Activated CD8-positive, alpha-beta memory T cell treated with anti-CD3 and anti-CD28 coated beads, Interleukin-2, amount 50 U/mL, for 48 hours (primary cell): ENCODE results near the gene GLRX.
A peak's percentile ranks its signal among the peaks of the same experiment; 100 is the strongest.
"Not testable (repeated sequence)": the region's sequence is repeated elsewhere in the genome, so short reads cannot be mapped to it uniquely, and the experiment has no call there.

ENCODE experiments used
- DNase-seq: peaks from one replicate; pipeline ENCODE4 v3.0.0-alpha.2; 2020

Gene GLRX

DNA sequence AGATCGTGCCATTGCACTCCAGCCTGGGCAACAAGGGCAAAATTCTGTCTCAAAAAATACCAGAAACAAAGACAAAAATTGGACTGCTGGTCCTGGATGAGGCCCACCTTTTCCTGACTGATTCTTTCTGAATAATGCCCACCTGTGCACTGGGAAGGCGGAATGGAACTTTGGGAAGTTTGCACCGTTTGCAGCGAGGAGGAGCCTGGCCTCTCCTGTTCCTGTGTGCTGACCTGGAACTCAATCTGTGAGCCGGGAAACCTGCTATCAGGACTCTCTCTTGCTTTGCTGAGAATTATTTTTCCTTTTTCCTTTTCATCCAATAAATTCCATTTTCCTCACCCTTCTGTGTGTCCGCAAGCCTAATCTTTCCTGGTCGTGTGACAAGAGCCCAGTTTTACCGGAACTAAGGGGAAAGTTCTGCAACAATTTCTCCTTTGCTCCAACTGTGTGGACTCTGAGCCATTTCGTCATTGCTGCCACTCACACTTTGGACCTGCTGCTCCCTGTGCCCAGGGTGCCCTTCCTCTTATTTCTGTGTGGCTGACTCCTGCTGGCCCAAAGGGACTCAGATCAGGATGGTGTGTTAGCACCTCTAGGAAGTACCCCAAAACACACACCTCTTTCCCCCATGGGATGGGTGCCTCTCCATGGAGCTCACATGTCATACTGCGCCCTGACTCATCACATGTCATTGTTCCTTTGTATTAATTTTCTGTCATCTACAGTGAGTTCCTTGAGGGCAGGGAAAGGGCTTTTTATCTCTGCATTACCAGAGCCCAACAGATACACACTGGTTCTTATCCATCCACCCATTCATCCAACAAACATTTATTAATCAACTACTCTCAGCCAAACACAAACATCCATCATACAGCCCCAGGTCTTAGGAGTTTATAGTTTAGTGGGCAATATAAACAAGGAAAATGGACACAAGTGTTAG lies 4.7 kb upstream of the GLRX start:
- peak; percentile 33 for DNase-seq

GRCh38 chr5:95825495-95825894 lies 3.0 kb upstream of the GLRX start:
- DNase-seq = no peak

GRCh38 chr5:95824747-95825146 lies 2.2 kb upstream of the GLRX start:
- DNase-seq = peak; percentile 51

DNA sequence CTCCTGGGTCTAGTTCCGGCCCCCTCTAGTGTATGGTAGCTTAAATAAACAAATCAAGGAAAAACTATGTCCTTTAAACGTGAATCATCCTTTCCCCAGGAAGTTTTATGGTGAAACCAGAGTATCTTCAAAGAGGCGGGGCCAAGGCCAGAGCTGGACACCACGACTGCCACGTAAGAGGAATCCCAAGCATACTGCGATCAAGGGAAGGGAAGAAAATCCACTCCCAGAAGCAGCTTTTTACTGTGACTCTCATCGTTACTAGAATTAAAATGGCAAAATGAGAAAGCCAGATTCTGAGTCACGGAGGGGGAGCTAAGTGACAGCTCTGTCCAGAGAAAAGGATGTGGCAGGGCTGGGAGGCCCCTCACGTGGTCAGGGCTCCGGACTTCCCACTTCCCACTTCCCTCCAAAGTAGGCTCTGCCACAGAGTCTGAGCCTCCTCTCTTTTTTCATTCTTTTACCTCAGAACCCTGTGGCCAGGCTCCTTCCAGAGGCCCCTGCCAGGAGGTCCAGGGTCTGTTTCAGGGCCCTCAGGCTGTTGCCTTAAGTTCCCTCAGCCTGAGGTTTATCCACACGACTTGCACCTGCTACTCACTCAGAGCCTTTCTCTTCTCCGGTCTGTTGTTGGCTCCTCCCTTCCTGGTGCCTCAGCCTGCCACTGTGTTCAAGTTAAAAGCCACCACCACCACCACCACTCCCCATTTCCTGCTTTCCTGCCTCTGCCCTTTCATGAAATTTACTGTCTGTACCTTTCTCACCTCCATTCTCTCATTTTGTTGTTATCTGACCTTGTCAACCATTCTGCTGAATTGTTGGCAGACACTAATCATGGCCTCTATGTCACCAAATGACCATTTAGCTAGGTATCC lies 1.4 kb upstream of the GLRX start:
- no peak for DNase-seq

DNA sequence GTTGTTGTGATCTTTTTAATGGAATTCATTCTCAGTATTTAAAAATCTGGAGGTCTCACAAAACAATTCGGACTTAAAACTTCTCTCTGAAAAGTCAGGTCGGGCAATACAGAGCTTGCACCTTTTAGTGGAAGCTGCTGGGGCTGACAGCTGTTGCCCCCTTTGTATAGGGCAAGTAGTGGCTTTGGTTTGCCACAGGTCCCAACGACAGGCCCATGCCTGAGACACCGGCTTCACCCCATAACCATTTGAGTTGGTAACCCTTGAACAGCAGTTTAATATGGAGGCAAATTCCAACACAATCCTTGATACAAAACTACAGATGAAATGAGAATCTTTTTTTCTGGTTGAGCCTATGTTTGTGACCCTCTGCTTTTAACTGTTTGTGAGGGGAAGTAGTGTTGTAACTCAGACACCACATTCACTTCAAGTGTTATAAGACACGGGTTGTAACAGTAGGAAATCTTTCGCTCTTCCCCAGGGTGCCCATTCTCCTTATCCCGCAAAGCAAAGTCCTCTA lies 752 bp upstream of the GLRX start:
- DNase-seq = no peak

DNA sequence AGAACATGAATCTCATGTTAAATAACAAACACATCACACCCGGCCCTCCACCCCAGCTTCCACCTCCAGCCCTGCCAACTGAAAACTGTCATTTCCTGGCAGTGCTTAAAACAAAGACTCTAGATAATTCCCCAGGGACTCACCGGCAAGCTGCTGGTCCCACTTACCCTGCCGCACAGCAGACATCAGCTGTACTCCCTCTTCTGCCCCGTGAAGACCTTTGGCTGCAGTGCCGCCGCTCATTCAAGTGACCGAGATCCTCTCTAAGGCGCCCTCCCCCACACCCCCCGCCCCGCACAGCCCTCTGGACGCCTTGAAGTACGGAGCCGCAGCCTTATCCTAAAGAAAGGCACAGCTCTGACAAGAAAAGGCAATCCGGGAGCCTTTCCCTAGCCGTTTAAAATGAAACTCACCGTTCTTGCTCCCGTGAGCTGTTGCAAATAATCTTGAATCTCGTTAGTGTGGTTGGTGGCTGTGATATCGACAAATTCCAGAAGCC lies 434 bp downstream of the GLRX start:
- DNase-seq = no peak

DNA sequence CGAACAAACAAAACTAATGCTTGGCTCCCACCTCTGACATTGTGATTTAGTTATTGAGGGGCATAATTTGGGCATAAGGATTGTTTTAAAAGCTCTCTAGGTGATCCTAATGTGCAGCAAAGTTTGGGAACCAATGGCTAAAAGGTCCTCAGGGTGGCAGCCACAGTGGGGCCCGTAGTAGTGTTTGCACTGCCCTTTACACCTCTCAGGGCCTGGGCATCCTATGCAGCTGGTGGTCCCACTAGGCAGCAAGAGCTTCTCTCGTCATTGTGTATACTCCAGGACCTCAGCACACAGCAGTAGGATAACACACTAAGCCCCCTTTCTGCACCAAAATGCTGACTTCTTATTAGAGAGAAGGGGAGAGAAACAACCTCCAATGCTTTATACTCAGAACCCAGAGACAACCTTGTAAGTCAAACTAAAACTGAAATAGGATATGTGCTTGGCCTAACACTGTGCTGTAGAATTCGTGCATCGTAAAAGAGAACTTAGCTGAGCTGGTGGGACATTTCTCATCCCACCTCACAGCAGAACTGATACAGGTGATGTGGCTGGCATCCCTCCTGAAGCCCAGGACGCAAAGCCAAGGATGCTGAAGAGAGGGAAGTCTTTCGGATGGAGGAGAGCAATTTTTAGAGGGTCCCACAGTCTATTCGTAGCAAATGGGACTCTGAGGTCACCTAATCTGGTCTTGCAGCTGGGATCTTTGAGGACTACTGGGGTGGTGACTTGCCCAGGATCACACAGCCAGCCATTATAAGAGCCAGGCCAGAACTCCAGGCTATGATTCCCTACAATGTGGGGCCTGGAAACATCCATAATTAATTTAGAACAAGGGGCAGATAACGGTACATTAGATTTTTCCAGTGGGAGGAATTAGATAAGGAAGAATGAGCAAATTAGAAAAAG lies 1.2 kb downstream of the GLRX start:
- no peak for DNase-seq

DNA sequence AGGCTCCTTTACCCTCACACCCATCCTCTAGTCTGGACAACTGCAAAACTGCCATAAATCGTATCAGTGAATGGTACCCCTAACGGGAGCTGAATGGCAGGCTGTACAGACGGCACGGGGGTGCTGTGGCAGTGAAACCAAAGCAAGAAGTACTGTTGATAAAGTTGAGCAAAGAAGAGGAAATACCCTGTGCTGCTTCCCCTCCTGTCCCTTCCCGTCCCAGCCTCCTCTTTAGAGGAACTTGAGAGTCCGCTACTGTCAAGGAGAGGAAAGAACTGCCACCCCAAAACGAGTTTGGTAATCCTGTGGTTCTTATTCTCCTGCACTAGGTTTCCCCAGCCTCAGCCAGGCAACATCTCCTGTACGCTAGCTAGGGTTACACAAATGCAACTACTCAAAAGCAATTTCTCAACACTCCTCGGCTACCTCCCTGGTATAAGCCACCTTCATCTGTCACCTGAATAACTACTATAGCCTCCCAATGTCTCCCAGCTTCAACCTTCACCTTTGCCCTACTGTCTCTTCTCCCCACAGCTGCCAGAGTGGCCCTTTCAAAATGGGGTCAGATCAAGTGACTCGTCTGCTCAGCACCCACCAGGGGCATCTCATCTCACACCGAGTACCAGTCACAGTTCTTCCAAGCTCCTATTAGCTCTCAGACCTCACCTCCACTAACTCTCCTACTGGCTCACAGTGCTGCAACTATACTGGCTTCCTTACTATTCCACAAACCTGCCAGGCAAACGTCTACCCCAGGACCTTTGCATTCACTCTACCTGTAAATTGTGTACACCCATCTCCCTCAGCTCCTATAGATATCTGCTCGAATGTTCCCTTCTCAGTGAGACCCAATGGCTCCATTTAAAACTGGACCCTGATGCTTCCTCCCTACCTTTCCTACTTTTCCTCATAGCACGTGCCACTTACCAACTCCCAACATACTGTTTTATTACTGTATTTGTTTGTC lies 4.1 kb downstream of the GLRX start:
- DNase-seq = no peak

DNA sequence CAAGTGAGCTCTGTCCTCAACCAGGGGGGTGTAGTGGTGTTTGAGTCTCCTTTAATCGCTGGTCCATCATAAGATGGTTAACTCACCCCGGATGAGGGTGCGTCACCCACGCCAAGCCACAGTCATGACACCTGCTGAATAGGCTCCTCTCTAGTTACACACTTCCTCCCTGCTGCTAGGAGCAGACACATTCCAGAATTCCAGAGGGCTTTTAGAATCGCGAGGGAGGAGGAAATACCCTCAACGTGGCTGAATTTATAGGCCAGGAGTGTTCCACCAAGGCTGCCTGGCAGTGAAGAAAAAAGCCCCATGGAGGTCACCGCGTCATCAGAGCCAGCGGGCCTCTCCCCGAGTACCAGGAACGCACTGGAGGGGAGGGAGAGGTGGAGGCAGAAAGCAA lies 5.1 kb downstream of the GLRX start:
- no peak for DNase-seq

DNA sequence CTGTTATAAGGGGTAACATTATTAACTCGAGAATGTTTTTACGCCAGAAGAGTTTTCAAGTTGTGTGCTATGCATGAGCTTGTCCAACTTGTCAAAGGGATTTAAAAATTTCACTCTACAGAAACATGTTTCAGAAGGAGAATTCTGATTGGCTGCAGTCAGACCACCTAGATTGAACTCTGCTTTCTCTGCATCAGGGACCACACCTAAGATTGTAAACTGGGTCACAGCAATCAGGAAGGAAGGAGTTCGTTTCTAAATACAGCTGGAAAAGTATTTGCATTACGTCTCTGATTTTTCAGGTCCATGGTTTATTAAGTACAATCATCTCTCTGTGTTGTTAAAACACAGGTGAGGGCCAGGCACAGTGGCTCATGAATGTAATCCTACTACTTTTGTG lies 5.8 kb downstream of the GLRX start:
- no peak for DNase-seq

DNA sequence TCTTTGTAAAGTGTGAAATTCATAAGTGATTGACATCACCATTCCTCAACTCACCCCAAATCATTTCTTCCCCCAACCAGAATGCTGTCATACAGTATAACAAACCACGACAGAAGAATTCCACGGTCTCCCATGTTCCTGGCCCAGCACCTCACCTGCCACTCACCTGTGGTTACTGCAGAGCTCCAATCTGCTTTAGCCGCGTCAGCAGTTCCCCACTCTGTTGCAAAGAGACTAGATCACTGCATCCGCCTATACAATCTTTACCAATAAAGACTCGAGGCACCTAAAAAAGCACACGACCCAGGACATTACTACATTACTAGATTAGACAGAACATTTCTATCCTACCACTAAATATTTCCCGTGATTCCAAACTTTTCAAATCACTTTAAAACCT lies 6.2 kb downstream of the GLRX start:
- no peak for DNase-seq

- DNase-seq = no peak
Measured at GRCh38 chr5:95815155-95815729, 7.3 kb downstream of the GLRX start.

DNA sequence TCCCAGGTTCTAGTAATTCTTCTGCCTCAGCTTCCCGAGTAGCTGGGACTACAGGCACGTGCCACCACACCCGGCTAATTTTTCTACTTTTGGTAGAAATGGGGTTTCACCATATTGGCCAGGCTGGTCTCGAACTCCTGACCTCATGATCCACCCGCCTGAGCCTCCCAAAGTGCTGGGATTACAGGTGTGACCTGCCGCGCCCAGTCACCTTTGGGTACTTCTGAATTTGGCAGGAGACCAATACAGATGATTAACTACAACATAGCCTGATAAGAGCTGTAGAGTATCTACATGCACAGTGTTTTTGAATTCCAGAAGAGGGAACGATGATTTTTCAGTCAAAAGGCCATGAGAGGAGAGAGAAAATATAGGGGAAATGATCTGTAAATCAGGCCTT lies 9.5 kb downstream of the GLRX start:
- DNase-seq = not testable (repeated sequence)

DNA sequence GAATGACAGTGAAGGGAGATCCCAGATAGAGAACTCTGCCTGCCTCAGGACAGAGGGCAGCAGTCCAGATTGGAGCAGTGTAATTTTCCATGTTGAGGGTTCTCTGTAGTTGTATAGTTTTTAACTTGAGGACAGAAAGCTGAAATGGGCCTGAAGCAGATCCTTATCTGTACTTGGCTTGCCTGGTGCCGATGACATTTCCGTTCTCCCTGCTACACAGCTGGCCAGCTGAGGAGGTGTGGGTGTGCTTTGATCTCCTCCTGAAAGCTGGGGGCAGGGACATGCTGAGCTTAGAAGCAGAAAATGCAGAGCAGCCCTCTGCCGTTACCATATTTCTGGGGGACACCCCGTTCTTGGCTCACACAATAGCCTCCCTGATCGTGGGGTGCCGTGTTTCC lies 10.5 kb downstream of the GLRX start:
- peak; percentile 65 for DNase-seq

DNA sequence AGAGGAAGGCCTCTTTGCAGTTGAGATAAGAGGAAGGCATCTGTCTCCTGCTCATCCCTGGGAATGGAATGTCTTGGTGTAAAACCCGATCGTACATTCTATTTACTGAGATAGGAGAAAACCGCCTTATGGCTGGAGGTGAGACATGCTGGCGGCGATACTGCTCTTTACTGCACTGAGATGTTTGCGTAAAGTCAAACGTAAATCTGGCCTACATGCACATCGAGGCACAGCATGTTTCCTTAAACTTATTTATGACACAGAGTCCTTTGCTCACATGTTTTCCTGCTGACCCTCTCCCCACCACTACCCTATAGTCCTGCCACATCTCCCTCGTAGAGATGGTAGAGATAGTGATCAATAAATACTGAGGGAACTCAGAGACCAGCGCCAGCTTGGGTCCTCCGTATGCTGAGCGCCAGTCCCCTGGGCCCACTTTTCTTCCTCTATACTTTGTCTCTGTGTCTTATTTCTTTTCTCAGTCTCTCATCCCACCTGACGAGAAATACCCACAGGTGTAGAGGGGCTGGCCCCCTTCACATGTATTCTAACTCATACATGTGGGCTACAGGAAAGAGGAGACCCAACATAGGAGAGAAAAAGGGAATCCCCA lies 11.0 kb downstream of the GLRX start:
- not testable (repeated sequence) for DNase-seq

GRCh38 chr5:95811126-95811423 lies 11.5 kb downstream of the GLRX start:
- DNase-seq = not testable (repeated sequence)

GRCh38 chr5:95810305-95811125 lies 12.0 kb downstream of the GLRX start:
- no peak for DNase-seq

DNA sequence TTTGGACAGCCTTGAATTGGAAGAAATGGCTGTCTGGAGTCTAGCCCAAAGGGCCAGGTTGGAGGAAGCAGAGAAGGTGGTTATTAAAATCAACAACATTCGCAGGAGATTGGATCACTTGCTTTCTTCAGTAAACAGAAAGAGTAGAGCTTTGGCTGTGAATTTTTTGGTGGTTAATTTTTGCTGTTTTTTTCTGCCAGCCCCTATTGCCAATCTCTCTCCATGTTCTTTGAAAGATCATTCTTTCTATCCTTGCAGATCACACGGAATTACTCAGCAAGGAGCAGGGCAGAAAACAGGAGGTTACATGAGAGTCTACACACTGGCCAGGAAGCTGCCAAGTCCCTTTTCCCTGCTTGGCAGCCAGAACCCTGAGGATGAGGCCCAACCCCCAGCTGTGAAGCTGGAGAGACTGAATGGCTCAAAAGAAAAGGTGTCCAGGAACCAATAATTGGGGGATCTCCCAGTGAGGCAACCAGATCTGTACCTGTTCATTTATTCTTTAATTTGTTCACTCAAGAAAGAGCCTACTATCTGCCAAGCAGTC lies 13.0 kb downstream of the GLRX start:
- DNase-seq = no peak
